Measurements from ENCODE around the gene DCDC1. TPM values are rescaled to one million over a fixed set of nuclear protein-coding genes. Genes with fewer than 3 reads are reported as not detected.

Gene DCDC1
- total and polyA plus RNA-seq, 9 donors = 0.16 to 18.4 (median 1.5) TPM

DNA sequence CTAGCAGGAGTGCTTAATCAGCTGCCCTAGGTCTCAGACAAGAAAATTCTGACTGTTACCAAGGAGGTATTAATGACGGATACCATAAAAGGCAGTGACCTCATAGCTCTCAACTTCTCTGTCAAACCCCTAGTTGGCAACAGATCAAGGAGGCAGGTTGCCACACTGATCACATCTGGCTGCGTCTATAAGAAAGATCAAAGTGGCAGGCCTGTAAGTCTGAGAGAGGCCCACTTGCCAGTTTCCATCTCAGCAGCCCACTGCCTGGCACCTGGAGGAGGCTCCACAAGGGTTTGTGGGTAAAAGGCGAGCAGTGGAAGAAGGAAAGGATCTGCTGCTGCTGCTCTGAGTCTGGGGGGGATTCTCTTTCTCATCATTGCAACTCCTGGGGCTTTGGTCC is 543.8 kb downstream of the DCDC1 start:
- Histone ChIP-seq H3K36me3 (no peaks in the 10 kb centered on the region), H3K4me1 (ENCODE audit: insufficient read depth) (peaks cover 7% of the 10 kb centered on the region), H3K9me3 (no peaks in the 10 kb centered on the region), H3K27me3 (no peaks in the 10 kb centered on the region), H3K27ac (no peak overlapping the region), H3K4me3 (no peak overlapping the region)
- intact Hi-C loops (cut with DNase I) = no loop called here
- 82 to 94% (median 92%) methylated on average over 3 of the region's 3 CpGs for WGBS, 3 donors
- TF ChIP-seq, protein P1, sequence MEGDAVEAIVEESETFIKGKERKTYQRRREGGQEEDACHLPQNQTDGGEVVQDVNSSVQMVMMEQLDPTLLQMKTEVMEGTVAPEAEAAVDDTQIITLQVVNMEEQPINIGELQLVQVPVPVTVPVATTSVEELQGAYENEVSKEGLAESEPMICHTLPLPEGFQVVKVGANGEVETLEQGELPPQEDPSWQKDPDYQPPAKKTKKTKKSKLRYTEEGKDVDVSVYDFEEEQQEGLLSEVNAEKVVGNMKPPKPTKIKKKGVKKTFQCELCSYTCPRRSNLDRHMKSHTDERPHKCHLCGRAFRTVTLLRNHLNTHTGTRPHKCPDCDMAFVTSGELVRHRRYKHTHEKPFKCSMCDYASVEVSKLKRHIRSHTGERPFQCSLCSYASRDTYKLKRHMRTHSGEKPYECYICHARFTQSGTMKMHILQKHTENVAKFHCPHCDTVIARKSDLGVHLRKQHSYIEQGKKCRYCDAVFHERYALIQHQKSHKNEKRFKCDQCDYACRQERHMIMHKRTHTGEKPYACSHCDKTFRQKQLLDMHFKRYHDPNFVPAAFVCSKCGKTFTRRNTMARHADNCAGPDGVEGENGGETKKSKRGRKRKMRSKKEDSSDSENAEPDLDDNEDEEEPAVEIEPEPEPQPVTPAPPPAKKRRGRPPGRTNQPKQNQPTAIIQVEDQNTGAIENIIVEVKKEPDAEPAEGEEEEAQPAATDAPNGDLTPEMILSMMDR (IDR thresholded peaks at IDR 0.05) = no peak
- no peak for TF ChIP-seq POLR2A (IDR thresholded peaks at IDR 0.05)
- DNase-seq = no peak

DNA sequence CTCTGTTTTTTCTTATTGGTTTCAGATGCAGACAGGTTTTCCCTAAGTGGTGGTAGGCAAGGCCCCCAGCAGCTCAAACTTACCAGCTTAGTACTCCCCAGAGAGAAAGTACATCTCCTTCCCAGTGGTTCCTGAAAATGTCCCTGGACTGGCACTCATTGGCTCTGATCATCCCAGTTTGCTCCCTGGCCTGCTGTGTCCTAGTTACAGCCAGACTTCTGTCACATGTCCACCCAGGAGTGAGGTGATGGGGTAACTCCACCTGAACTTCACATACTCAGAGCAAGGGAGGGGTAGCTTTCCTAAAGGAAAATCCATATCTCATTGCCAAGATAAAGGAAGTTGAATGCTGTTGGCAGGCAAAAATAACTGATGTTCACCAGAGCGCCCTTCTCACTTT is 546.4 kb downstream of the DCDC1 start:
- TF ChIP-seq POLR2A (IDR thresholded peaks at IDR 0.05) = no peak
- TF ChIP-seq, protein P1 (IDR thresholded peaks at IDR 0.05) = no peak
- no peak for TF ChIP-seq EP300 (IDR thresholded peaks at IDR 0.05)
- WGBS, 3 donors = 97 to 100% (median 98%) methylated on average over 1 of the region's 1 CpG
- H3K9me3 ChIP-seq = no peaks in the 10 kb centered on the region
- H3K27ac ChIP-seq = no peak overlapping the region
- no peak overlapping the region for H3K4me3 ChIP-seq
- no peak for DNase-seq
- H3K36me3 ChIP-seq = no peaks in the 10 kb centered on the region
- peaks cover 5% of the 10 kb centered on the region for H3K4me1 ChIP-seq (ENCODE audit: insufficient read depth)
- intact Hi-C loops (cut with DNase I) = no loop called here
- H3K27me3 ChIP-seq = no peaks in the 10 kb centered on the region

DNA sequence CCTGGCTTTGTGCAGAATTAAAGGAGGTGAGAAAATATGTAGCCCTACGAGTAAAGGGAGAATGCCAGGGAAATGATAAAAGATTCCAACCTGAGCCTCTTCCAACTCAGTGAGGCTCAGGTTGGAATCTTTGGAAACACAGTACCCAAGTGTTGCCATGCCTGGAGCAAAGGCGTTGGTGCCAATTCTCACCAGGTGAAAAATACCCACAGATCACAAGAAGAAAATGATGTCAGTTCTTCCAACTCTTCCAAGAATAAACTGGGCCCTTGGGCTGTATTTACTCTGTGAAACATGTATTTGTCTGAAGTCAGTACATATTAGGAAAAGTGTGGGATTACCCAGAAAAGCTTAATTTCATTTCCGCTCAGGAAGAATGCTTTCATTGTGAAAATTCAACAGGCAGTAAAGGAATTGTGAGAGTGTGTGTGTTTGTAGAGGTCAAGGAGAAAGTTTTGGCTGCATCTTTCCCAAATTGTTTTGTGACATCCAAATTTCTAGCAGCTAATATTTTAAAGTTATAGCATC is 548.0 kb downstream of the DCDC1 start:
- intact Hi-C loops (cut with DNase I) = no loop called here
- H3K9me3 ChIP-seq = no peaks in the 10 kb centered on the region
- peaks cover 5% of the 10 kb centered on the region for H3K4me1 ChIP-seq (ENCODE audit: insufficient read depth)
- H3K27me3 ChIP-seq = no peaks in the 10 kb centered on the region
- no peak overlapping the region for H3K4me3 ChIP-seq
- H3K27ac ChIP-seq = no peak overlapping the region
- TF ChIP-seq, protein P1 (IDR thresholded peaks at IDR 0.05) = no peak
- TF ChIP-seq EP300 (IDR thresholded peaks at IDR 0.05) = no peak
- WGBS, 3 donors = 24 to 45% (median 25%) methylated on average over 3 of the region's 3 CpGs
- no peak for DNase-seq
- H3K36me3 ChIP-seq = no peaks in the 10 kb centered on the region

DNA sequence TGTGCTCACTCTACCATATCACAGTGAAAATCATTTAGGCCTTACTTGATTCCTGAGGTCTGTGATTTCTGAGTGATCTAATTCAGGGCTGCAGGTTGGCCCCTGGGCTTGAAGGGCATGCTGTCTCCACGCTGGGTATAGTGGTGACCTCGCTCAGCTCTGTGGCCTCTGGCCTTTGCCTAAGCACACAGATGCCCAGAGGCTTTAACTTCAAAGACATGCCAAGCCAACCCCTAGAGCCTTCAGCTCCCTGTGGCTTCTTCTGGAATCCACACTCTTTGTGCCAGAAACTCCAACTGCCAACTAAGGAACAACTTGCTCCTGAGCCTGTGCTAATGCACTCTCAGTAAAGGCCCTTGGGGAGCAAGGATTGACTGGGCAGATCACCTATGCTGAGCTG is 550.8 kb downstream of the DCDC1 start:
- Histone ChIP-seq H3K4me3 (no peak overlapping the region), H3K4me1 (ENCODE audit: insufficient read depth) (peaks cover 5% of the 10 kb centered on the region), H3K9me3 (no peaks in the 10 kb centered on the region), H3K27ac (no peak overlapping the region), H3K27me3 (no peaks in the 10 kb centered on the region), H3K36me3 (no peaks in the 10 kb centered on the region)
- TF ChIP-seq POLR2A (IDR thresholded peaks at IDR 0.05) (no peak), EP300 (IDR thresholded peaks at IDR 0.05) (no peak)
- TF ChIP-seq, protein P1 (IDR thresholded peaks at IDR 0.05) = no peak
- intact Hi-C loops (cut with DNase I) = no loop called here
- DNase-seq = no peak
- 79 to 93% (median 85%) methylated on average over 2 of the region's 2 CpGs for WGBS, 3 donors
